Activated naive CD8-positive, alpha-beta T cell treated with anti-CD3 and anti-CD28 coated beads, Interleukin-2, amount 50 U/mL, for 24 hours (primary cell): ENCODE measurements around the gene GLIS1.

Experiments
- ATAC-seq: fragments of 150-1000 bp; cut with Tn5 transposase; one replicate; pipeline ENCODE4 v1.10.0; 2021
- DNase-seq: peaks from one replicate; pipeline ENCODE4 v3.0.0; 2021
- H3K27ac Mint-ChIP-seq: one replicate; pipeline ENCODE4 v1.8.0; 2021; ENCODE audit warnings: mild to moderate bottlenecking, mixed read lengths
- H3K27me3 Mint-ChIP-seq: one replicate; pipeline ENCODE4 v1.8.0; 2021; ENCODE audit warnings: mixed read lengths
- H3K36me3 Mint-ChIP-seq: one replicate; pipeline ENCODE4 v1.8.0; 2021; ENCODE audit warnings: low read depth, mixed read lengths
- H3K4me1 Mint-ChIP-seq: one replicate; pipeline ENCODE4 v1.8.0; 2021; ENCODE audit warnings: mixed read lengths
- H3K4me3 Mint-ChIP-seq: one replicate; pipeline ENCODE4 v1.8.0; 2021; ENCODE audit warnings: mild to moderate bottlenecking, moderate library complexity, mixed read lengths
- H3K9me3 Mint-ChIP-seq: one replicate; pipeline ENCODE4 v1.8.0; 2021; ENCODE audit warnings: mixed read lengths

The GLIS1 gene

GRCh38 chr1:53580009-53580400, 159.0 kb downstream of the GLIS1 start:
- Mint-ChIP-seq H3K36me3 (no peaks in the 10 kb centered on the region), H3K27ac (no peak overlapping the region), H3K9me3 (no peaks in the 10 kb centered on the region), H3K4me1 (peaks cover 9% of the 10 kb centered on the region), H3K27me3 (no peaks in the 10 kb centered on the region), H3K4me3 (no peak overlapping the region)
- ATAC-seq = no peak
- no peak for DNase-seq

GRCh38 chr1:53579221-53580008, 159.5 kb downstream of the GLIS1 start:
- no peaks in the 10 kb centered on the region for H3K9me3 Mint-ChIP-seq
- H3K27me3 Mint-ChIP-seq = no peaks in the 10 kb centered on the region
- H3K27ac Mint-ChIP-seq = no peak overlapping the region
- H3K4me3 Mint-ChIP-seq = no peak overlapping the region
- peaks cover 3% of the 10 kb centered on the region for H3K4me1 Mint-ChIP-seq
- DNase-seq (no peak), ATAC-seq (no peak)
- no peaks in the 10 kb centered on the region for H3K36me3 Mint-ChIP-seq

- no peaks in the 10 kb centered on the region for H3K27me3 Mint-ChIP-seq
- H3K27ac Mint-ChIP-seq = no peak overlapping the region
- H3K4me3 Mint-ChIP-seq = no peak overlapping the region
- no peak for ATAC-seq
- no peaks in the 10 kb centered on the region for H3K9me3 Mint-ChIP-seq
- no peak for DNase-seq
- H3K36me3 Mint-ChIP-seq = no peaks in the 10 kb centered on the region
- H3K4me1 Mint-ChIP-seq = no peaks in the 10 kb centered on the region
Measured at GRCh38 chr1:53578358-53578757, 160.6 kb downstream of the GLIS1 start.

- H3K4me3 Mint-ChIP-seq = no peak overlapping the region
- H3K27ac Mint-ChIP-seq = no peak overlapping the region
- no peaks in the 10 kb centered on the region for H3K4me1 Mint-ChIP-seq
- ATAC-seq (no peak), DNase-seq (no peak)
- H3K36me3 Mint-ChIP-seq = no peaks in the 10 kb centered on the region
- no peaks in the 10 kb centered on the region for H3K9me3 Mint-ChIP-seq
- no peaks in the 10 kb centered on the region for H3K27me3 Mint-ChIP-seq
Measured at GRCh38 chr1:53577761-53578100, 161.2 kb downstream of the GLIS1 start.

- Mint-ChIP-seq H3K27me3 (no peaks in the 10 kb centered on the region), H3K27ac (no peak overlapping the region), H3K9me3 (no peaks in the 10 kb centered on the region), H3K4me1 (no peaks in the 10 kb centered on the region), H3K36me3 (no peaks in the 10 kb centered on the region), H3K4me3 (no peak overlapping the region)
- no peak for ATAC-seq
- no peak for DNase-seq
Measured at GRCh38 chr1:53576866-53577760, 161.9 kb downstream of the GLIS1 start.

- H3K9me3 Mint-ChIP-seq = no peaks in the 10 kb centered on the region
- no peak for ATAC-seq
- H3K4me1 Mint-ChIP-seq = no peaks in the 10 kb centered on the region
- H3K4me3 Mint-ChIP-seq = no peak overlapping the region
- no peaks in the 10 kb centered on the region for H3K36me3 Mint-ChIP-seq
- H3K27ac Mint-ChIP-seq = no peak overlapping the region
- no peaks in the 10 kb centered on the region for H3K27me3 Mint-ChIP-seq
- DNase-seq = no peak
Measured at GRCh38 chr1:53576381-53576801, 162.6 kb downstream of the GLIS1 start.

- Mint-ChIP-seq H3K36me3 (no peaks in the 10 kb centered on the region), H3K9me3 (no peaks in the 10 kb centered on the region), H3K4me1 (no peaks in the 10 kb centered on the region), H3K27me3 (no peaks in the 10 kb centered on the region), H3K4me3 (no peak overlapping the region), H3K27ac (no peak overlapping the region)
- no peak for DNase-seq
- no peak for ATAC-seq
Measured at GRCh38 chr1:53575955-53576320, 163.0 kb downstream of the GLIS1 start.

GRCh38 chr1:53575141-53575954, 163.6 kb downstream of the GLIS1 start:
- no peak overlapping the region for H3K4me3 Mint-ChIP-seq
- no peaks in the 10 kb centered on the region for H3K4me1 Mint-ChIP-seq
- H3K27me3 Mint-ChIP-seq = no peaks in the 10 kb centered on the region
- ATAC-seq (peak; percentile 15), DNase-seq (no peak)
- no peaks in the 10 kb centered on the region for H3K36me3 Mint-ChIP-seq
- no peak overlapping the region for H3K27ac Mint-ChIP-seq
- H3K9me3 Mint-ChIP-seq = no peaks in the 10 kb centered on the region

- Mint-ChIP-seq H3K9me3 (no peaks in the 10 kb centered on the region), H3K4me1 (no peaks in the 10 kb centered on the region), H3K27me3 (no peaks in the 10 kb centered on the region), H3K36me3 (no peaks in the 10 kb centered on the region), H3K4me3 (no peak overlapping the region), H3K27ac (no peak overlapping the region)
- DNase-seq = no peak
- ATAC-seq = no peak
Measured at GRCh38 chr1:53574621-53575020, 164.3 kb downstream of the GLIS1 start.

- H3K36me3 Mint-ChIP-seq = no peaks in the 10 kb centered on the region
- ATAC-seq = no peak
Measured at GRCh38 chr1:53573931-53574330, 165.0 kb downstream of the GLIS1 start.

GRCh38 chr1:53573522-53573921, 165.4 kb downstream of the GLIS1 start:
- no peak for DNase-seq
- H3K27ac Mint-ChIP-seq = no peak overlapping the region
- ATAC-seq = no peak
- peaks cover 4% of the 10 kb centered on the region for H3K27me3 Mint-ChIP-seq
- H3K36me3 Mint-ChIP-seq = no peaks in the 10 kb centered on the region
- H3K9me3 Mint-ChIP-seq = no peaks in the 10 kb centered on the region
- no peaks in the 10 kb centered on the region for H3K4me1 Mint-ChIP-seq
- H3K4me3 Mint-ChIP-seq = no peak overlapping the region

More at GRCh38 chr1:53573931-53574330, 165.0 kb downstream of the GLIS1 start:
- Mint-ChIP-seq H3K27ac (no peak overlapping the region), H3K27me3 (peaks cover under 1% of the 10 kb centered on the region), H3K4me3 (no peak overlapping the region), H3K9me3 (no peaks in the 10 kb centered on the region), H3K4me1 (no peaks in the 10 kb centered on the region)
- DNase-seq = no peak

GRCh38 chr1:53572815-53573173, 166.2 kb downstream of the GLIS1 start:
- ATAC-seq (no peak), DNase-seq (no peak)
- no peaks in the 10 kb centered on the region for H3K4me1 Mint-ChIP-seq
- no peak overlapping the region for H3K4me3 Mint-ChIP-seq
- peaks cover 8% of the 10 kb centered on the region for H3K27me3 Mint-ChIP-seq
- H3K9me3 Mint-ChIP-seq = no peaks in the 10 kb centered on the region
- H3K36me3 Mint-ChIP-seq = no peaks in the 10 kb centered on the region
- H3K27ac Mint-ChIP-seq = no peak overlapping the region

GRCh38 chr1:53572065-53572814, 166.7 kb downstream of the GLIS1 start:
- ATAC-seq = no peak

GRCh38 chr1:53568540-53568939, 170.4 kb downstream of the GLIS1 start:
- Mint-ChIP-seq H3K4me1 (no peaks in the 10 kb centered on the region), H3K27ac (no peak overlapping the region), H3K4me3 (no peak overlapping the region), H3K9me3 (peaks cover 7% of the 10 kb centered on the region), H3K27me3 (peaks cover 21% of the 10 kb centered on the region), H3K36me3 (no peaks in the 10 kb centered on the region)
- DNase-seq (no peak), ATAC-seq (no peak)

More at GRCh38 chr1:53572065-53572814, 166.7 kb downstream of the GLIS1 start:
- H3K4me3 Mint-ChIP-seq = no peak overlapping the region
- H3K36me3 Mint-ChIP-seq = no peaks in the 10 kb centered on the region
- H3K27ac Mint-ChIP-seq = no peak overlapping the region
- H3K4me1 Mint-ChIP-seq = no peaks in the 10 kb centered on the region
- DNase-seq = no peak
- peaks cover 8% of the 10 kb centered on the region for H3K27me3 Mint-ChIP-seq
- peaks cover under 1% of the 10 kb centered on the region for H3K9me3 Mint-ChIP-seq
